HG03280 (cell line): ENCODE results near the gene MAP1LC3B.
"Not testable (repeated sequence)": the region's sequence is repeated elsewhere in the genome, so short reads cannot be mapped to it uniquely, and the experiment has no call there.

ENCODE experiments used
- ATAC-seq: cut with Tn5 transposase; IDR thresholded peaks from one replicate; pipeline ENCODE4 v1.9.1; 2021; ENCODE audit warnings: mild to moderate bottlenecking, moderate library complexity; ENCODE audit not compliant: unreplicated experiment

The MAP1LC3B gene

DNA sequence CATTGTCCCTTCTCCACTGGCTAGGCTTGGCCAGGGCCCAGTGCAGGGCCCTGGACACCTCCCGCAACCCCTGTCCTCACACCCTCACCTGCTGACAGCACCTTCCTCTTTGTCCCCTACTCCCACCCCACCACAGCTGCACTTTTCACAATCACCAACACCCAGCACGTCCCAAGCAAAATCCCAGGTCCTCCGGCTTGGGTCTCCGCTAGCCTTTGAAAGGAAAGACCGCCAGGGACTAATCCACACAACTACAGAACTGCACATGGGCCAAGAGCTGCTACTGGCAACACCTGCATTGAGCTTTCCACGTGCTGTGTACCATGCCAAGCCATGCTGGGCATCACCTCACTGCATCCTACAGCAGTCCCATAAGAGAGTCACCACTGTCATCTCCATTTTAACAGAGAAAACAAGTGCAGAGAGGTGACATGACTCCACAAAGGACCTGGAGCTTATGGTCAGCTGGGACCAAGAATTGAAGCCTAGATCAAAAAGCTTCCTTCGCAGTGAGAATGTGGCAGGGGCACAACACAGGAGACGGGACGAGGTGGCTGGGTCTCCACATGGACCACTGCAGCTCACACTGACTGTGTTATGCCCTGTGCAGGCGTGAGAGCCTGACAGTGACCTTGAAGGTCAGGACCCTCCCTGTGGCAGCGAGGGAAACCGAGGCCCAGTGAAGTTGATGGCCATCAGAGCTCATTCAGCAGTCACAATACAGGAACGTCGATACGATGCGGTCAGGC, 31.1 kb upstream of the MAP1LC3B start:
- ATAC-seq, result no peak

DNA sequence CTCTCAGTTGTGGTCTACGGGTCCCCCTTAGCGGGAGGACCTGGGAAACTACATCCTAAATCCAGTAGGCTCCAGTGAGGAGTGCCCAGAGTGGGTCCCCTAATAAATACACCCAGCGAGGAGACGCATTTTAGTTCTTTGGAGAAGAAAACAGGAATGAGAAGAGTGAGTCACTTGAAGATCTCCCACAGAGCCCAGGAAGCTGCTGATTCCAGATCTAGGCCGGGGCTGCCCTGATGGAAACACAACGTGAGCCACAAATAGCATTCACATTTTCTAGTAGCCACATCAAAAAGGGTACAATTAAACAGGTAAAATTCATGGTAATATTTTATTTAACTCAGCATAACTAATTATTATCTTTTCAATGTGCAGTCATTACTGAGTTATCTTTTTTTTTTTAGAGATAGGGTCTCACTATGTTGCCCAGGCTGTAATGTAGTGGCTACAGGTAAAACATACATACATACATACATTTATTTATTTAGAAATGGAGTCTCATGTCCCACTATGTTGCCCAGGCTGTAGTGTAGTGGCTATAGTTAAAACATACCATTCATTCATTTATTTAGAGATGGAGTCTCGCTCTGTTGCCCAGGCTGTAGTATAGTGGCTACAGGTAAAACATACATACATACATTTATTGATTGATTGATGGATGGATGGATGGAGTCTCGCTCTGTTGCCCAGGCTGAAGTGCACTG, 30.1 kb upstream of the MAP1LC3B start:
- ATAC-seq, result no peak

DNA sequence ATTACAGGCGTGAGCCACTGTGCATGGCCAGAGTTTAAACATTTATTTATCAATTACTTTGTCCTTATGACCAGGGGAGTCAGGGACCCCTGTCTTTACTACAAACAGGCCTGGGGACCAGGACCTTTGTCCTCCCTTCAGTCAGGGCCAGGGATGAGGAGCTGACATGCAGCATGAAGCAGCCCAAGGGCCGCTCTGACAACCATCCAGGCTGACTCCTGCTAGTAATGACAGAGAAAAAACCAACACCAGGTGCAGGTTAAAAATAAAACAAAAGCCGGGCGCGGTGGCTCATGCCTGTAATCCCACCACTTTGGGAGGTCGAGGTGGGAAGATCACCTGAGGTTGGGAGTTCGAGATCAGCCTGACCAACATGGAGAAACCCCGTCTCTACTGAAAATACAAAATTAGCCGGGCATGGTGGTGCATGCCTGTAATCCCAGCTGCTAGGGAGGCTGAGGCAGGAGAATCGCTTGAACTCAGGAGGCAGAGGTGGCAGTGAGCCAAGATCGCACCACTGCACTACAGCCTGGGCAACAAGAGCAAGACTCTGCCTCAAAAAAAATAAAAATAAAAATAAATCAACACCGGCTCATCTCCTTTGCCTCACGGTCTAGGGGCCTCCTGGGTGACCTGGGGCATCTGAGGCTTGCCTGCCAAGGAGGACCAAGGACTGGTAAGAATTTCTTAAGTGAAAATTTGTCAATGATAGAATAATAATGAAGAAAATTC, 29.1 kb upstream of the MAP1LC3B start:
- not testable (repeated sequence) for ATAC-seq

DNA sequence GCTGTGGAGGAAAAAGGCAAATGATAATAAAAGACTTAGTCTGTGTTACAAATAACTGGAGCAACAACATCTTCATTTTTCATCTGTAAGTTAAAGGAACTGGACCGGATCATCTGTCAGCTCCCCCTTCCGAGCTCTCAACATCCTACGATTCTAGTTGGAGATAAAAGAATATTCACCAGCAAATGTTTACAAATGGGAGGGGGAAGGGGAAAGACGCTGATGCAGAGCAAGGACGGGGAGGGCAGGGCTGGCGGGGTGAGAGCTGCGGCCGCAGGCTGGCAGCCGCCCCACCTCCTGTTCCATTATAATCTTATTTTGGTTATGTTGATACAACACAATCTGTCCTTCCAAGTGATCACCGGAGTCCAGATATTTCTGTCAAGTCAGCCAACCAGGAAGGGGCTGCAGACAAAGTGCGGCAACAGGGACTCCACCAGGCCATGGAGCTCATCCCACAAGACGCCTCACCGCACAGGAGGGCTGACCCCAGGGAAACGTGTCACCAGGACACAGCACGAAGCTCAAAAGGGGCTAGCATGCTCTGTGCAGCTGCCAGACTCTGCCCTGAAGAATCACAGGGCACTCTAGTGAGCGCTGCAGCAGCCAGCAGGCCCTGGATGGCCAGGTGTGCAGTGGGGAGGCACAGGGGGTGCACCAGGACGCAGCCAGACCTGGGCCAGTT, 28.2 kb upstream of the MAP1LC3B start:
- ATAC-seq, result no peak

DNA sequence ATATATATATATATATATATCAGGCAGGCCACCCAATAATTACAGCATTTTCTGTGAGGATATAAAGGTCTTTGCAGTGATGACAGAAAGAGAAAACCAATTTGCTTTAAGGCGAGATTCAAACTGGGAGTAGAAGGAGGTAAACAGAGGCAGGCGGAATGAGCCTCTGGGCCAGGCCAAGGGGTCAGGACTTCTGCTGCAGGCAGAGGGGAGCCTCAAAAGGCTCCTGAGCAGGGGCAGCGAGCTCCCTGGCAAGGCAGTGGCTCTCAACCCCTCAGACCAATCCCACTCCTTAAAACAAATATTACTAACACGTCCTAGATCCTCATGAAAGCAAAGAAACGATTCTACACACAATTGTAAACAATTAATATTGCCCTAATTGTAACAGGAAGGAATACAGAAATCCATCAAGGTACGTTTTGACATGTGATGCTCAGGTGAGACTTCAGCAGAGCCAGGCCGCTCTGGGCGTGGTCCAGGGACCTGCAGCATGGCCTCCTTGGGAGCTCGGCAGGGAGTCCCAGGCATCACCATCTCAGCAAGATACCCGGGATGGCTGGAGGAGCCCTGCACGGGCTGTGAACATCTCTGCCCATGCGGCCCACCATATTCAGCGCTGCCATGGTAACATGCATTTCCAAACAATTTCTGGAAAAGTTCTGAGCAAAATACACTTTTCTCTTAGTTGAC, 27.0 kb upstream of the MAP1LC3B start:
- ATAC-seq, result no peak

DNA sequence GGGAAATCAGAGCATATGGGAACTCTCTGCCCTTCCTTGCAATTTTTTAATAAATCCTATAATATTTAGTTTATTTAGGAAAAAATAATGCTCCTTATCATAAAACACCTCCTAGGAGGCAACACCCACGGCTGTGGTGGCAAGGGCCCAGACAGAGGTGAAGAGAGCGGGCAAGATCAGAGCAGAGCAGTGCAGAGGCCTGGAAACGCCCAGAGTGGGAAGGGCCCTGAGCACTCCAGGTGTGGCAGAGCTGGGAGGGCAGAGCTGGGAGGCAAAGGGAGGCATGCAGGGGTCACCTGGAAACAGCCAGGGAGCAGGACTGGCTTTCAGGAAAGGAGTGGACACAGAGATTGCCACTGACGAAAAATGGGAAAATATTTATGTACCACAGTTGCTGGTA, 25.8 kb upstream of the MAP1LC3B start:
- no peak for ATAC-seq

DNA sequence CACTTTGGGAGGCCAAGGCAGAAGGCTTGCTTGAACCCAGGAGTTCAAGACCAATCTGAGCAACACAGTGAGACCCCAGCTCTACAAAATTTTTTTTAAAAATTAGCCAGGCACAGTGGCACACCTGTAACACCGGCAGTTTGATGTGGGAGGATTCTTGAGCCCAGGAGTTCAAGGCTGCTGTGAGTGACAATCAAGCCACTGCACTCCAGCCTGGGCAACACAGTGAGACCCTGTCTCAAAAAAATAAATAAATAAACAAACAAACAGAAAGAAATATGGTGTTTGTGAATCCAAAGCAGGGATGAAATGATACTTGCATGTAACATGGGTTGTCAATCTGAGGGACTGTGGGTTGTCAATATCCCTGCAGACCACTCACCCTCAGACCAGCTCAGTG, 25.2 kb upstream of the MAP1LC3B start:
- ATAC-seq, result no peak

DNA sequence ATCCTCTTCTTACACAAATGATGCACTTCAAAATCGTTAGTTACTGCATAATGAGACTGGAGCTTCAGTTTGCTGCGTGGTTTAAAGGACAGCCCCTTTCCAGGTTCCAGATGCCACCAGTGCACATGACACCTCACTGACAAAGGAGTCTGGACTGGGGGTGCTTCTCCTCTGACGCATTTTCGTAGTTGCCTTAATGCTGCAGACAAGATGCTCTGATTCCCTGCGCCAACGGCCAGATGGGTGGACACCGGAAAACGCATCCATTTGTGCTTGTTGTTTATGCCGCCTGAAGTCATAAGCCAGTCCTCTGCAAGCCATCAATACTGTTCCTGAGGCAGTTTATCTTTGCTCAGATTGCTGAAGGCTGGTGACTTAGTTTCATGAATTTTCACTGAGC, 24.6 kb upstream of the MAP1LC3B start:
- ATAC-seq, result no peak

DNA sequence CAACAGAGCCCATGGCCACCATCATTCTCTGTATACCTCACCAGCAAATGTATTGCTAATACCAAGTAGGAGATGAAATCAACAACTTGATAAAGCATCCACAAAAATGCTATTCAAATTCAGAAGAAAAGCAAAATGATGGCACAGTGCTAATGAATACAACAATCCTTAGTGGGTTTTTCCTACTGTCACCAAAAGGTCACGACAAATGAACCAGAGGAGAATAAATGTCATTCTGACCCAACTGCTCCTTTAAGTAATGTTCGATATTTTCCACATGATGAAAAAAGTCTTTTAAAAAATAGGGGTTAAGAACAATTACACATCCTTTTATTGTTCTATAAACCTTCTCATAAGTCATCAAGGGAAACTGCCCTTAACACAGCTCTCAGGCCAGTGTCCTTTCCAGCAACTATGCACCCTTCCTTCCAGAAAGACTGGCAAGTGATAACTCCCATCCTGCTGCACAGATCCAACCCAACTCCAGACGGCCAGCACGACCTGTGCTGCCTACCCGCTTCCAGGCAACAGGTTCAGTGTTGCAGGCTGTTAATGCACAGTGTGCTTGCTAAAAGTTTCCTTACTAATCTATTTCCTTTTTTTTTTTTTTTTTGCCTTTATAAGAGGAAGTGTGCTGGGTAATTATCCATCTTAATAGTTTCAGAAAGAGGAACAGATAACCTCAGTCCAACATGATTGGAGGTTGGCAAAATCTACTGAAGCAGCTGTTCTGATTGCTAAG, 23.9 kb upstream of the MAP1LC3B start:
- ATAC-seq, result no peak

DNA sequence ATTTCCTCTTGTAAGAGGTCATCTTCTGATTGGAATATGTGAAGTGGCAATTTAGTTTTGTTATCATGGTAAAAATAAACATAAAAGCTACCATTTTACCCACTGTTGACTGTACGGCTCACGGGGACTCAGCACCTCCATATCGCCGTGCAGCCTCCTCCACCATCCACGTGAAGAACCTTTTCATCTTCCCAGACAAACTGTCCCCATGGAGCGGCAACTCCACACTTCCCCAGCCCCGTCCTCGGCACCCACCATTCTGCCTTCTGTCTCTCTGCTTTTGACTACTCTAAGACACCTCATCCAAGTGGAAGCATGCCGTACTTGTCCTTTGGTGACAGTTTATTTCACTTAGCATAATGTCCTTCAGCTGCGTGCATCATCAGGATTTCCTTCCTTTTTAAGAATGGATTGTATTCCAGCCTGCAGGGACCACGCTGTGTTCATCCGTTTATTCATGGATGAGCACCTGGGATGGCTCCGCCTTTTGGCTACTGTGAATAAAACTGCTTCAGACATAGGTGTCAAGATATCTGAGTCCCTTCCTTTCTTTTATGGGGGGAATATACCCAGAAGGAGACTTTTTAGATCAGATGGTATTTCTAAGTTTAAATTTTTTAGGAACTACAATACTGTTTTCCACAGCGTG, 22.9 kb upstream of the MAP1LC3B start:
- no peak for ATAC-seq

DNA sequence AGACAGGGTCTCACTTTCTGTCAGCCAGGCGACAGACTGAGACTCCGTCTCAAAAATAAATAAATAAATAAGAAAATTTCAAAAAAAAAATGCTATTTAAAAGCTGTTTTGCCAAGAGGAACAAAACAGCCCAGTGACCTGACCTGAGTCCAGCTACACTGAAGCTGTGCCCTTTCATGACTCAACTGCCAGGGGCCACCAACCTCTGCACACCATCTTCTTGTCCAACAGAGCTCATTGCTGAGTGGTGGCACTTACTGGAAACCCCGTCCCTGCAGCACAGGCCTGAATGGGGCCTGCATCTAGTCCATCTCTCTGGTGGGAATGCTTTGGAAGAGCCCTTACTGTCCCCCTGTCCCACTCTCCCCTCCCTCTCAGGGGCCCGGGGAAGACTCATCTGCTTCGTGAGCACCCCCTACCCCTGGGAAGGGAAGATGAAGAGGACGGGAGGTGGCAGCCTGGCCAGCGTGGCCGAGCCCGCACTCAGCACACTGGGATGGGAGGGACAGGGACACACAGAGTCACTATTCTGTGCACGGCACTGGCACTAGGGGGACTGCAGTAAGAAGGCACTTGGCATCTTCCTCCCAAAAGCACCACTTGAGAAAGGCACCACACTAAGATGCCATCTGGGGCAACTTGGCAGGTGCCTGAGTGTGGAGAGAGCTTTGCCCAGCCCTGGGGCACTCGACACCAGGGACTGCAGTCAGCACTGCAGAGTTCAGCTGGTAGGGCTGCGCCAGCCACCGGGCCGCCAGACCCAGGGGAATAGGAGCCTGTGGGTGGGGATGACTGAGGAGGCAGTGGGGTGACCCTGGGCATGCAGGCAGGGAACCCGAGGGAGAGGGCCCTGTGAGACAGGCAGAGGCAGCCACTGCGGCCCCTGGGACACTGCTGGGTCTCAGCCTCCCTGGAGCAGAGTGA, 22.1 kb upstream of the MAP1LC3B start:
- ATAC-seq, result no peak

DNA sequence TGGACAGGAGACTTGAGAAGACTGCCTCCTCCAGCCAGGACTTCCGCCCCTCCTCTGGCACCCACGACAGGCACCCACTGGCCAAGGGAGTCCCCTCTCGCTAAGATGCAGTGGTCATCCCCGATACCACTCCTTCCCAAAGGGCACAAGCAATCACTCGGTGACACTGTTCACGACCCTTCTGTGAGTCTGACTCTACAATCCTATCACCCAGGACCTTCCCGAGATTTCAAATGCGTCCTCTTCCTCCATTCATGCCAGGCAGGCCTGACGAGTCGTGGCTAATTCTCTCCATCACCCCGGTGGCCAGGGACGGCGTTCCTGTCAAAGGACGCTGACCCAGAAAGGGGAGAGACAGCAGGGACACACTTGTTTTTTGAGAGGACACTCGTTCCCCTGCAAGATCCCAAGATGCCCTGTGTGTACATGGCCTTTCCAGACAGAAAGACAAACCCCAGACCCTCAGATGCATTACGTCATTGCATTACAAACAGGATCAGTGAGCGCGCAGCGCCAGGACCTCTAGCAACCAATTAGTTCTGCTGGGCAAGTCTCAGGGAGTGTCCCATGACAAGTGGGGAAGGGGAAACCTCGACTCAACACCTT, 20.8 kb upstream of the MAP1LC3B start:
- ATAC-seq, result no peak

DNA sequence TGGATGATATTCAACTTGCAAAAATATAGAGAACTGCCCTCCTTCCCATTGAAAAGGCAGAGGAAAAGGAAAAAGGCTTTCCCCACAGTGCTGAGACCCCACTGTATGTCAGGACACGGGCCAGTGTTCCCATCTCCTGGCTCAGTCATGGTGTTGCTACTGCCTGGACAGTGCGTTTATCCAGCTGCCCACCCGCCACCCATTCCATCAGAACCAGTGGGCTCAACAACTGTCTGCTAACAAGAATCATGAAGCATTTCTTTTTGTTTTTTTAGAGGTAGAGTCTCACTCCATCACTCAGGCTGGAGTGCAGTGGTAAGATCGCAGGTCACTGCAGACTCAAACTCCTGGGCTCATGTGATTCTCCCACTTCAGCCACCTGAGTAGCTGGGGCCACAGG, 19.8 kb upstream of the MAP1LC3B start:
- ATAC-seq, result no peak

DNA sequence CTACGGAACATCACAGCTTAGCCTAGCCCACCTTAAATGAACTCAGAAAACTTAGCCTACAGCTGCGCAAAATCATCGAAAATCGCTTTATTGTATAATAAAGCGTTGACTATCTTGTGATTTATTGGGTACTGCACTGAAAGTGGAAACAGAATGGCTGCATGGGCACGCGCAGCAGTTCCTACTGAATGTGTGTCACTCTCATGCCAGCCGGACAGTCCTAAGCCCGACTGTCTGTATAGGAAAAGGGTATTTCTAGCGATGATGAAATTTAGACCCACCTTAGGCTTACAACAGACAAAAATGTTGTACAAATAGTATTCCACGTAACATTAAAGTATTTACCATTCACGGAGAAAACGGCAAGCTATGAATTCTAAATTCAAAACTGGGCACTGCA, 17.8 kb upstream of the MAP1LC3B start:
- ATAC-seq, result no peak

DNA sequence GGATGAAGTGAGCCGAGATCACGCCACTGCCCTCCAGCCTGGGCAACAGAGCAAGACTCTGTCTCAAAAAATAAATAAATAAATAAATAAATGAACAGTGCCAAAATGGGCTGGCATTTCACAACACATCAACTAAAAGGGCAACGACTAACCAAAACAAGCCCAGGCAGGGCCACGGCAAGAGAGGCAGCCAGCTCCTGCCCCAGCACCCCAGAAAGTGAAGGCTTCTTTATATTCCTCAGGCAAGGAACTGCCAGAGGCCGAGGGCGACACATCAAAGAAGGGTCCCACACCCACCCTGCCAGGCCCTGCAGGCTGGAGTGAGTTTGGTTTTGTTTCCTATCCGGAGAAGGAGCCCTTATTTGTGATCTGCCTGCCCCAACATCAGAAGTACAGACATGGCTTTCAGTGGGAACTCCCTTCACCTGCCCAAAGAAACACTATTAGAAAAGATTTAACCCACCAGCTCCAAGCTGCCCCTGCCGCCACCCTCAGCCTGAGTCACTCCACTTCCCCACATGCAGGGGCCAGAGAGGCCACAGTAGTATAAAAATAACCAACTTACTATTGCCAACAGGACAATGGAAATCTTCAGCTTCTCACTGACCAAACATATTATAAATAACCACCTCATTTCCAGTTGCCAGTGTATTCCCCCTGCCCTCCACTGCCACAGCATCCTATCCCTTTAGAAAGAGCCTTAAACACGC, 16.6 kb upstream of the MAP1LC3B start:
- no peak for ATAC-seq

DNA sequence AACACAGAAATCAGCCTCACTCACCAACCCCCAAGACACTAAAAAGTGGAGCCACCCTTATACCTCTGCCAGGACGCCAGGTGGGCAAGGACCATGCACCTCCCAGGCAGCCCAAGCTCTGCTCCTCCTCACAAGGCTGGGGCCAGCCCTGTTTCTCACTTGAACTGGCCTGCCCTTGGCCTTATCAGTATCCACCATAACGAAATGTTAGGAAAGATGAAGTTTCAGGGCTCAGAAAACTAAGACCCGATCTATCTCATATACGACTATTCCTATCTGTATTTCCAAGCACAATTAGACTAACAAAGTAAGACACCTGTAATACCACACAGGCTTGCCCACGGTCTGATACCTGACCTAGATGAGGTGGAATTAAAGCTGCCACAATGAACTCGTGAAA, 15.5 kb upstream of the MAP1LC3B start:
- ATAC-seq, result no peak

DNA sequence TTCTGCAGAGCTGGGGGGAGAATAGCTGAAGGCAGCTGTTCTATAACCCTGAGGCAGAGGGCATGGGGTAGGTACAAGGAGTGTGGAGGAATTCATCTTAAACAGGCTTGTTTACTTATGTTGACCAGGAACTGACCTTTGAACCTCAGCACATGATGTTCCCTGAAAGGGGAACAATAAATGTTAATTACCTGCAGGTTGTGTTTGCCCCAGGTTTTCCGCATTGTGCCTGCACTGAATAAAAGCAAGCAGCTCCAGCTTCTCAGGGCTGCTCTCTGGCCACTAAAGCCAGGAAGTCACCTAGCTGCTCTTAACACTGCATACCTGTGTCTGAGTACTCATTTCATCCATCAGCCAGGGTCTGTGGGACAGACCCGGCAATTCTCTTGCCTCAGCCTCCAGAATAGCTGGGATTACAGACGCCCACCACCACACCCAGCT, 12.8 kb upstream of the MAP1LC3B start:
- ATAC-seq, result not testable (repeated sequence)
